K562 (cell line): ENCODE results near the gene OCSTAMP. TPM values are rescaled to one million over a fixed set of nuclear protein-coding genes. Genes with fewer than 3 reads are reported as not detected.

Experiments
- ADNP ChIP-seq: fragments of 200-800 bp; sonication (Bioruptor generic); IDR thresholded peaks from 2 replicates; pipeline ENCODE4 v1.6.1; 2016; ENCODE audit warnings: missing genetic modification characterization, missing compliant biosample characterization
- ATF1 ChIP-seq, 2 experiments: fragments of 450-650 bp in 1 of 2; IDR thresholded peaks; 2 replicates each; pipeline ENCODE4 v1.6.1; 2016; ENCODE audit warnings: missing compliant biosample characterization in 1 of 2, missing genetic modification characterization in 1 of 2
- ATF6 ChIP-seq: sonication (generic); formaldehyde crosslinking; IDR thresholded peaks from 2 replicates; pipeline ENCODE4 v1.4.0; 2020; ENCODE audit warnings: mild to moderate bottlenecking, missing genetic modification reagents
- BHLHE40 ChIP-seq: IDR thresholded peaks from 2 replicates; pipeline ENCODE4 v1.6.1; 2011; ENCODE audit warnings: low read length, improper control_type of control experiment
- CEBPB ChIP-seq: fragments of 450-650 bp; IDR thresholded peaks from 2 replicates; pipeline ENCODE4 v1.6.1; 2016; ENCODE audit warnings: missing genetic modification characterization, missing compliant biosample characterization
- ETV1 ChIP-seq: fragments of 450-650 bp; conservative IDR thresholded peaks from 2 replicates; pipeline ENCODE4 v1.6.1; 2016; ENCODE audit warnings: missing genetic modification characterization, control low read depth, low read depth, missing compliant biosample characterization
- EWSR1 ChIP-seq: fragments of 450-650 bp; IDR thresholded peaks from 2 replicates; pipeline ENCODE4 v1.6.1; 2018; ENCODE audit warnings: borderline replicate concordance, mild to moderate bottlenecking, low read depth, moderate library complexity; ENCODE audit not compliant: partially characterized antibody
- HDAC6 ChIP-seq: IDR thresholded peaks from 2 replicates; pipeline ENCODE4 v1.6.1; 2012; ENCODE audit warnings: low read depth, mild to moderate bottlenecking, control low read depth, inconsistent platforms, low read length, moderate library complexity
- HNRNPH1 ChIP-seq: fragments of 200-400 bp; formaldehyde crosslinking; optimal IDR thresholded peaks from 2 replicates; pipeline ENCODE3; 2017; ENCODE audit warnings: low read depth, mild to moderate bottlenecking, low read length, moderate library complexity
- KDM1A ChIP-seq, 2 experiments: fragments of 450-650 bp; IDR thresholded peaks; 2 replicates each; pipeline ENCODE4 v1.6.1; 2016; ENCODE audit warnings: mild to moderate bottlenecking in 2 of 2
- KLF1 ChIP-seq: fragments of 450-650 bp; IDR thresholded peaks from 2 replicates; pipeline ENCODE4 v1.6.1; 2016; ENCODE audit warnings: missing genetic modification characterization, missing compliant biosample characterization
- LCOR ChIP-seq: sonication (generic); formaldehyde crosslinking; IDR thresholded peaks from 2 replicates; pipeline ENCODE4 v1.8.0; 2022; ENCODE audit warnings: mild to moderate bottlenecking, missing genetic modification reagents
- MEIS2 ChIP-seq: fragments of 450-650 bp; IDR thresholded peaks from 2 replicates; pipeline ENCODE4 v1.6.1; 2014; ENCODE audit warnings: mild to moderate bottlenecking; ENCODE audit not compliant: partially characterized antibody
- RBM25 ChIP-seq: fragments of 200-400 bp; formaldehyde crosslinking; IDR thresholded peaks from 2 replicates; pipeline ENCODE4 v1.6.1; 2018; ENCODE audit warnings: low read length, low read depth, moderate library complexity; ENCODE audit not compliant: severe bottlenecking
- RCOR1 ChIP-seq, 2 experiments: IDR thresholded peaks; 2 replicates each; pipeline ENCODE4 v1.6.1; 2012; ENCODE audit warnings: low read depth in 2 of 2, low read length in 2 of 2, borderline replicate concordance in 1 of 2, improper control_type of control experiment in 1 of 2
- SIN3B ChIP-seq: fragments of 450-650 bp; IDR thresholded peaks from 2 replicates; pipeline ENCODE4 v1.6.1; 2017; ENCODE audit warnings: low read depth, mild to moderate bottlenecking, moderate library complexity
- ZNF740 ChIP-seq, 3 experiments: fragments of 200-800 bp in 1 of 3; sonication (Bioruptor generic) in 1 of 3; sonication (generic) in 1 of 3; formaldehyde crosslinking in 1 of 3; IDR thresholded peaks; 2 replicates each; pipeline versions ENCODE4 v1.6.1 to v1.8.0; 2016 to 2022; ENCODE audit warnings: mild to moderate bottlenecking in 2 of 3, missing compliant biosample characterization in 2 of 3, missing genetic modification characterization in 2 of 3, missing genetic modification reagents in 1 of 3
- polyA plus RNA-seq, 8 experiments: library from polyadenylated mRNA; depleted of rRNA in 4 of 8; stranded (reverse) in 5 of 8; unstranded in 3 of 8; fragments of >200 nt; fragmentation: Nextera tagmentation in 2 of 8; fragmentation: Illumina TruSeq in 1 of 8; extraction: Ambion mirVana in 2 of 8; extraction: Trizol in 1 of 8; gene quantifications; 2 replicates each; pipeline versions ENCODE4 v1.2.1 to v1.2.3, GENCODE V29; 2011 to 2014; ENCODE audit warnings: inconsistent platforms in 1 of 8, missing spikeins in 1 of 8
- total RNA-seq, 7 experiments: library from RNA; depleted of rRNA in 6 of 7; stranded (reverse); fragments of >200 nt in 6 of 7; fragmentation: Illumina TruSeq in 2 of 7; extraction: Trizol in 2 of 7; gene quantifications; 2 replicates each; pipeline versions ENCODE4 v1.2.1 to v1.2.3, GENCODE V29; 2011 to 2021; ENCODE audit warnings: low replicate concordance in 1 of 7

Gene OCSTAMP
- total and polyA plus RNA-seq, 9 of the 15 experiments (the other 6 are each of a cell fraction or from before 2014, with no cell fraction given), result not detected

GRCh38 chr20:46573788-46574584, 23.5 kb upstream of the OCSTAMP start (continued):
- no peak for TF ChIP-seq ATF6 (CRISPR knock-in tag)
- TF ChIP-seq HNRNPH1, result no peak
- peak; percentile 93 for TF ChIP-seq RBM25
- no peak for TF ChIP-seq LCOR (CRISPR knock-in tag)
- TF ChIP-seq CEBPB (tag), result peak; percentile 97
- peak; percentile 72 to 86 for TF ChIP-seq KDM1A (IDR thresholded peaks at IDR 0.05)
- TF ChIP-seq ETV1 (tag), result no peak
- no peak for TF ChIP-seq BHLHE40
- peak; percentile 87 for TF ChIP-seq MEIS2
- no peak for TF ChIP-seq HDAC6
- no peak for TF ChIP-seq EWSR1
- no peak for TF ChIP-seq KLF1 (tag)
- peak; percentile 25 to 56; a peak in 1 of 4 replicates for TF ChIP-seq RCOR1 (IDR thresholded peaks at IDR 0.05; ENCODE audit: borderline replicate concordance in 1 of 2, low read depth in 2 of 2, low read length in 2 of 2)
- TF ChIP-seq SIN3B, result no peak
- TF ChIP-seq ADNP, result peak; percentile 74
- TF ChIP-seq ZNF740 (CRISPR knock-in tag; IDR thresholded peaks at IDR 0.05), result no peak
- no peak for TF ChIP-seq ZNF740 (tag; IDR thresholded peaks at IDR 0.05)
- TF ChIP-seq ATF1 (CRISPR knock-in tag; IDR thresholded peaks at IDR 0.05), result no peak
- TF ChIP-seq ATF1 (tag; IDR thresholded peaks at IDR 0.05), result peak; percentile 62
